Ovary (tissue), 9 donors: Measurements from ENCODE around the gene EVX2. TPM values are rescaled to one million over a fixed set of nuclear protein-coding genes. Genes with fewer than 3 reads are reported as not detected.

ENCODE experiments used
- DNase-seq, 5 donors: peaks; one replicate each; pipeline ENCODE4 v3.0.0-alpha.2; 2019 to 2020
- H3K27ac ChIP-seq, 2 donors: fragments of 200-600 bp; one replicate each; pipeline versions ENCODE4 v1.5.1 to v1.8.0; 2019 to 2022
- H3K27me3 ChIP-seq: fragments of 200-600 bp; one replicate; pipeline ENCODE4 v1.8.0; 2022
- H3K36me3 ChIP-seq: fragments of 200-600 bp; sonication (generic); one replicate; pipeline ENCODE4 v1.5.1; 2019
- H3K4me1 ChIP-seq: one replicate; pipeline ENCODE4 v1.8.1; 2013; ENCODE audit warnings: mild to moderate bottlenecking, moderate library complexity; ENCODE audit not compliant: insufficient read depth
- H3K4me3 ChIP-seq: fragments of 200-600 bp; sonication (generic); one replicate; pipeline ENCODE4 v1.5.1; 2017
- H3K9me3 ChIP-seq, 2 donors: fragments of 200-600 bp in 1 of 2; sonication (generic) in 1 of 2; one replicate each; pipeline versions ENCODE4 v1.5.1 to v1.8.1; 2013 to 2019; ENCODE audit warnings: mild to moderate bottlenecking in 1 of 2, moderate library complexity in 1 of 2
- CTCF ChIP-seq, 3 donors: fragments of 450-650 bp in 2 of 3; fragments of 200-600 bp in 1 of 3; IDR thresholded peaks; one replicate each; pipeline versions ENCODE4 v1.5.1 to v1.8.0; 2016 to 2022; ENCODE audit warnings: antibody characterized with exemption in 3 of 3, mild to moderate bottlenecking in 1 of 3
- EP300 ChIP-seq: sonication (generic); formaldehyde crosslinking; IDR thresholded peaks from one replicate; pipeline ENCODE4 v1.6.1; 2017; ENCODE audit warnings: antibody characterized with exemption
- POLR2A ChIP-seq: fragments of 450-650 bp; IDR thresholded peaks from one replicate; pipeline ENCODE4 v1.6.1; 2017; ENCODE audit warnings: antibody characterized with exemption, mild to moderate bottlenecking, moderate library complexity
- WGBS, 3 donors: extraction: QIAGEN DNeasy Blood & Tissue Kit in 1 of 3; methylation state at CpG; one replicate each; pipeline versions ENCODE4 v1.1.5 to v1.1.7; 2013 to 2017; 5-methylcytosine and 5-hydroxymethylcytosine counted together
- intact Hi-C, 4 donors: fragments of 100-400 bp; cut with DNase I; formaldehyde crosslinking; loops; one replicate each; pipeline versions ENCODE4 v1.11.0 to v1.15.1; 2022 to 2023
- polyA plus RNA-seq, 2 donors: library from polyadenylated mRNA; stranded (reverse); fragments of 200-250 nt in 1 of 2; fragments of 350-450 nt in 1 of 2; fragmentation: Illumina TruSeq in 1 of 2; extraction: RNeasy Lipid Tissue Mini Kit (QIAGEN cat#74804) in 1 of 2; gene quantifications; one replicate each; pipeline ENCODE4 v1.2.3, GENCODE V29; 2013 to 2014
- total RNA-seq, 7 donors: library from RNA; depleted of rRNA in 2 of 7; stranded (reverse); fragments of >200 nt in 2 of 7; fragmentation: NEBNext Ultra II Directional in 3 of 7; extraction: Animal tissue kit (Norgen Biotek cat#: 25700) in 3 of 7; gene quantifications; one replicate each; pipeline versions ENCODE4 v1.1.0 to v1.2.4, GENCODE V29; 2016 to 2023
- donor health status: DM: no; HTN: no; CAD: no; lungs with moderate emphysema.
- donor health status: DM: no; HTN: no; CAD: no.
- donor health status: Bipolar disorder and iron deficiency.
- donor health status: DM: yes; HTN: yes; CAD: no.
- donor health status: DM: no; HTN: no; CAD: no.
- donor health status: DM: yes; HTN: yes; CAD: no.

The EVX2 gene
- total and polyA plus RNA-seq, 9 donors = not detected

GRCh38 chr2:176082525-176082823, 1.3 kb downstream of the EVX2 start:
- peaks cover 3% of the 10 kb centered on the region for H3K4me1 ChIP-seq
- H3K27me3 ChIP-seq = peaks cover 14% of the 10 kb centered on the region
- intact Hi-C loops = loop anchor here in 1 of 4 donors (10.0 kb wide), 1 partner anchor 398 kb away; no protein-coding TSS in a partner anchor
- no peak overlapping the region for H3K27ac ChIP-seq
- 11 to 15% (median 12%) methylated on average over 10 of the region's 10 CpGs for WGBS, 3 donors
- H3K4me3 ChIP-seq = no peak overlapping the region
- H3K36me3 ChIP-seq = no peaks in the 10 kb centered on the region
- H3K9me3 ChIP-seq = peaks cover 0 to 4% of the 10 kb centered on the region in 2 donors
- TF ChIP-seq EP300 = no peak
- no peak for TF ChIP-seq POLR2A
- no peak for DNase-seq

GRCh38 chr2:176081837-176082524, 1.8 kb downstream of the EVX2 start:
- Histone ChIP-seq H3K27me3 (peaks cover 18% of the 10 kb centered on the region), H3K4me1 (peaks cover 3% of the 10 kb centered on the region), H3K9me3 (peaks cover 0 to 4% of the 10 kb centered on the region in 2 donors), H3K36me3 (no peaks in the 10 kb centered on the region), H3K4me3 (no peak overlapping the region), H3K27ac (no peak overlapping the region)
- TF ChIP-seq EP300 (no peak), POLR2A (no peak), CTCF (IDR thresholded peaks at IDR 0.05) (no peak)
- no peak for DNase-seq
- intact Hi-C loops = loop anchor here in 1 of 4 donors (10.0 kb wide), 1 partner anchor 397 kb away; no protein-coding TSS in a partner anchor
- 11 to 12% (median 12%) methylated on average over 41 to 62 of the region's 62 CpGs for WGBS, 3 donors

- Histone ChIP-seq H3K4me3 (no peak overlapping the region), H3K4me1 (peaks cover 3% of the 10 kb centered on the region), H3K36me3 (no peaks in the 10 kb centered on the region), H3K9me3 (peaks cover 0 to 4% of the 10 kb centered on the region in 2 donors), H3K27ac (no peak overlapping the region), H3K27me3 (peaks cover 20% of the 10 kb centered on the region)
- intact Hi-C loops = loop anchor here in 1 of 4 donors (10.0 kb wide), 1 partner anchor 397 kb away; no protein-coding TSS in a partner anchor
- DNase-seq = no peak
- 9 to 12% (median 11%) methylated on average over 17 of the region's 17 CpGs for whole genome bisulfite sequencing, 3 donors
- no peak for TF ChIP-seq POLR2A
- TF ChIP-seq EP300 = no peak
- no peak for TF ChIP-seq CTCF (IDR thresholded peaks at IDR 0.05)
Measured at GRCh38 chr2:176081376-176081836, 2.4 kb downstream of the EVX2 start.

GRCh38 chr2:176080540-176081375, 3.0 kb downstream of the EVX2 start:
- H3K27ac ChIP-seq = no peak overlapping the region
- intact Hi-C loops = loop anchor here in 1 of 4 donors (10.0 kb wide), 1 partner anchor 396 kb away; no protein-coding TSS in a partner anchor
- DNase-seq = no peak

More at GRCh38 chr2:176080540-176081375, 3.0 kb downstream of the EVX2 start:
- Histone ChIP-seq H3K4me3 (no peak overlapping the region), H3K4me1 (peaks cover 3% of the 10 kb centered on the region), H3K36me3 (no peaks in the 10 kb centered on the region), H3K27me3 (peaks cover 20% of the 10 kb centered on the region), H3K9me3 (peaks cover 0 to 4% of the 10 kb centered on the region in 2 donors)
- 8 to 10% (median 8%) methylated on average over 67 to 68 of the region's 68 CpGs for WGBS, 3 donors
- TF ChIP-seq CTCF (IDR thresholded peaks at IDR 0.05) (no peak), POLR2A (no peak), EP300 (no peak)
